HUDEP-2 (cell line): Measurements from ENCODE around the gene GPX4.
A peak's percentile ranks its signal among the peaks of the same experiment; 100 is the strongest.

Experiments
- DNase-seq, 76 experiments: peaks; one replicate each; lab custom pipeline; 2025; ENCODE audit not compliant: unreplicated experiment in 76 of 76; lab: John Stamatoyannopoulos, UW

Gene GPX4

DNA sequence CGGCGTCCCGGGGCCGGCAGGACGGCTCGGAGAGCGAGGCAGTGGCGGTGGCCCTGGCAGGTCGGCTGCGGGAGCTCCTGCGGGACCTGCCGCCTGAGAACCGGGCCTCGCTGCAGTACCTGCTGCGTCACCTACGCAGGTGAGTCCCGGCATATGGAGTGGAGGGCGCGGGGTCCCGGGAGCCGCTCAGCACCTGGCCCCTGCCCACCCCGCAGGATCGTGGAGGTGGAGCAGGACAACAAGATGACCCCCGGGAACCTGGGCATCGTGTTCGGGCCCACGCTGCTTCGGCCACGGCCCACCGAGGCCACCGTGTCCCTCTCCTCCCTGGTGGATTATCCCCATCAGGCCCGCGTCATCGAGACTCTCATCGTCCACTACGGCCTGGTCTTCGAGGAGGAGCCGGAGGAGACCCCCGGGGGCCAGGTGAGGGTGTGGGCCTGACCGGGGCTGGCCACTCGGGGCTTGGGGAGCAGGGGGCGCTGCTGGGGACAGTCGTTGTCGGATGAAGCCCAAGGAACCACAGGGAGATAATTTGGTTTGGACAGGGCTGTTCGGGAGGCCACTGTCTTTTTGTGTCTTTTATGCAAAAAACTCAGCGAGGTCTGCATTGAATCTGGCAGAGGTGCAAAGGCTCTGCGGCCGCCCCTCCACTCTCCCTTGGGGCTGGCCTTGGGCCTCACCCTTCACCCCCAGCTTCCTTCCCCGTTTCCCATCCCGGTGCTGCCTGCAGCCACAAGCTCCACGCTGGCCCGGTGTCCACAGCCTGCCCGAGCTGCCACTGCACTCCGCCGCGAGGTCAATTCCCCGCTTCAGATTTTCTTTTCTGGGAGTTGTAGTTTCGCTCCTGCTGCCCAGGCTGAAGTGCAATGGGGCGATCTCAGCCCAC, 20.6 kb upstream of the GPX4 start:
- DNase-seq, result no peak

- no peak for DNase-seq
Observed at GRCh38 chr19:1084024-1084868, 19.5 kb upstream of the GPX4 start.

- DNase-seq, result no peak
Observed at GRCh38 chr19:1085053-1085658, 18.6 kb upstream of the GPX4 start.

GRCh38 chr19:1085676-1086442, 17.9 kb upstream of the GPX4 start:
- no peak for DNase-seq

- DNase-seq, result no peak
Observed at GRCh38 chr19:1086613-1087012, 17.2 kb upstream of the GPX4 start.

DNA sequence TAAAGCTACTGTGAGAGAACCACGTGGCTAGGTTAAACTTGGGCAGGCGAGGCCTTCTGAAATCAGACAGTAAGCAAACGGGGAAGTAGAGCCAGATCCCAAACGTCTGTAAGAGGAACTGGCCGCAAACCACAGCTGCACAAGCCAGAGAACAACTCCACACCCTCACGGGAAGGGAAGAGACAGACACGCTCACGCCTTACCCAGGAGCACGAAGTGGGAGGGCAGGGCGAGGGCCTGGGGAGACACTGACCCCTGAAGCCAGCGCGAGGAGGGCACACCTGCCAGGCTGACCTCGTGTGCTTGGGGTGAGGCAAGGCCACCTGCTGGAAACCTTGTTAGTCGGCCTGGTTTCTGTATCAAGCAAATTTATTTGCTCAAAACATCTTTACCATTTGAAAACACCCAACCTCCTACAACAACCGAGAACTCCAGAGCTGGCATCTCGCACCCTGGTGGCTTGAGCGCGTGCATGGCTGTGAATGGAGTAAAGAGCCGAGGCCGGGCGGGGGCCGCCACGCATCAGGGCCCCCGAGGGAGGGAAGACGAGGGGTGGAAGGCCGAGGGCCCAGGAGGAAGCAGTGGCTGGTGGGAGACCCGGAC, 15.9 kb upstream of the GPX4 start:
- peak in 1 of 76 experiments; percentile 37 for DNase-seq

GRCh38 chr19:1088416-1089010, 15.3 kb upstream of the GPX4 start:
- DNase-seq, result no peak

DNA sequence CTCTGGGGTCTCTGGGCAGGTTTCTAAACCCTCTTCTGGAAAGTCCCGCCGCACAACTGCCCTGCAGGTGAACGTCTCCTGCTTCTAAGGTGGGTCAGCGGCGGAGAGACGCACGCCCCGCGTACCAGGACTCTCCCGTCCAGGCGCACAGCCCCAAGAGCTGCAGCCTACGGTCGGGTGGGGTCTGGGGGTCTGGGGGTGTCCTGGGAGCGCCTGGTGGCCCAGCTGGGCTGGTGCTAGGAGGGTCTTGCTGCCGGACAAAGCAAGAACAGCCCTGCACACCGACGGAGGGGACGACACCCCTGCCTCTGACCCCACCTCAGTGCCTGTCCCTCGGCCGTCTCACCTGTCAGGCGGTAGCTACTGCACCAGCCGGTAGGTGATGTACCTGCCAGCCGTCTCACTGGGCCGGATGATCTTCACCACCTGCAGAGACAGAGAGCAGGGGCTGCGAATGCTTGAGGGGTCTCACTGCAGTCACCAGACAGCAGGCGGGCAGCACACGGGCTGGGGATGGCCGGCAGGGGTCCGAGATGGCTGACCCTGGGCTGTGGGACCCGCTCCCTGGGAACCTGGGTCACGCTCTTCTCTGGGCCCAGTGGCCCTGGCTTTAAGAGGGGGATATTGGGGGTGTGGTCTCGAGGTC, 14.5 kb upstream of the GPX4 start:
- DNase-seq, result no peak

DNA sequence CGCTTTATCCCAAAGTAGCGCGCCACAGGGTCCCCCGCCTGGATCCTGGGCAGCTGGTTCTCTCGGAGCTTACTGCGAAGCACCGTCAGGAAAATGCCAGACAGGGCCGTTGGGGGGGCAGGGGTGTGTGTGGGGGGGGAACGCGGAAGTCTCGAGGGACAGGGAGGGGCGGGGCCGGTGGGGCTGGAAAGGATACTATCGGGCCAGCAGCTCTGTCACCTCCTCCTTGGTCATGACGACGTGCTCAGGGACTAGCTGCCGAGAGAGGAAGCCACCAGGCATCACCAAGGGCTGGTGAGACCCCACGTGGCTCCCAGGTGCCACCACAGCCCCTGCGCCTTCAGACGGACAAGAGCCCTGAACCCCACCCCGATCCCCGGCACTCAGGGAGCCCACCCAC, 13.9 kb upstream of the GPX4 start:
- no peak for DNase-seq

- no peak for DNase-seq
Observed at GRCh38 chr19:1090731-1091543, 12.9 kb upstream of the GPX4 start.

DNA sequence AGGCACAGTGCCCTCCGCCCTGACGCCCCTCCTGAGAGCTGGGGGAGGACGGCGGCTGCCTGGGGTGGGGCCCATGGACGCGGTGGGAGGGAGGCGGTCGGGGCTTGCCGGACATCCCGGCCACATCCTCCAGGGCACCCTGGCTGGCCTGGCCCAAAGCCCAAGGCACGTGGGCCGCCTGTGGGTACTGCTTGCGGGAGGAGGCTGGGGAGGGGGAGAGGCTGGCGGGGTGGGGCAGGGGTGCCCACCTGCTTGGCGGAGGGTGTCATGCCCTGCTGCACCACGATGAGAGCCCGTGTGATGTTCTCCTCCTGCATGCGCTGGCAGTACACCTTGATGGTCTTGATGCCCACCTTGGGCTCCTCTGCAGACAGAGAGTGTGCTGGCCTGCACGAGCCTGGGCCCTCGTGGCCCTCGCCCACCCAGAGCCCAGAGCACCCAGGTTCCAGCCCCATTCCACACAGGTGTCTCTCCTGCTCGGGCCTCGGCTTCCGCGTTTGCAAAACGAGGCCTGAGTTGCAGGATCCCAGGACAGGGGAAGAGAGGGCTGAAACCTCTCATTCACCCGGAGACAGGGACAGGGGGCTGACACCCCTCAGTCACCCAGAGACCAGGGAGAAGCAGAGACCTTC, 12.1 kb upstream of the GPX4 start:
- no peak for DNase-seq

DNA sequence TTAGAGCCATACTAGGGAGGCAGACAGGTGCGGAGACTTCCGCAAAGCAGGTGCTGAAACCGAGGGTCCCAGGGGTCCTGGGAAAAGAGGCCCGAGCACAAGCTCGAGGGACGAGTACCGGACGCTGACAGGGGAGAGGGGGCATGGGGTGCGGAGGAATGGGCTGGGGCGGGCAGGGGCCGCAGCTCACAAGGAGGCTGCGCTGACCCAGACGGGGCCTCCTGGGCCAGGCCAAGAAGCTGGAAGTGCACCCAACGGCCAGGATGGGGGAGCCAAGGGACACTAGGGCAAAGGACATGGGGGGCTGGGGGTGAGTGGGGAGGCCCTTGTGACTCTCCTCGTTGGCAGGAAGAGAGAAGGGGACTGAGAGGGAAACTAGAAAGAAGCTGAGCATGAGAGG, 10.5 kb upstream of the GPX4 start:
- DNase-seq, result no peak

GRCh38 chr19:1093811-1094553, 9.8 kb upstream of the GPX4 start:
- no peak for DNase-seq

DNA sequence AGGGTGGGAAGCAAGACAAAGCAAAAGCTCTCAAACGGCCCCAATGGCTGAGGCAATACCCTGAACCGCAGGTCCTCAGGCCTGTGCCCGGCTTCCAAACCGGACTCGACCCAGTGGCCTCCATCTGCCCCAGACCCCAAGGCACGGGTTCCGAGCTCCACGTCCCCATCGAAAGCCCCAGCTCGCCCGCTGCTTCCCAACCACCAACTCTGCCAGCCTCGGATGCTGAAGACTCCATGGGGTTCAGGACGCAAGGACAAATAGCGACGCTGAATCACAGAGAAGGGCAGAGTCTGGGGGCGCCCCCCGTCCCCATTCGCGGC, 9.2 kb upstream of the GPX4 start:
- DNase-seq, result no peak

- DNase-seq, result peak; percentile 64 to 100 (median 99)
Observed at GRCh38 chr19:1094978-1095701, 8.7 kb upstream of the GPX4 start, which contains the start of gene POLR2E. Gene POLR2E (minus strand): TSS chr19:1095375. CDS start chr19:1095315, 60 bp downstream.

DNA sequence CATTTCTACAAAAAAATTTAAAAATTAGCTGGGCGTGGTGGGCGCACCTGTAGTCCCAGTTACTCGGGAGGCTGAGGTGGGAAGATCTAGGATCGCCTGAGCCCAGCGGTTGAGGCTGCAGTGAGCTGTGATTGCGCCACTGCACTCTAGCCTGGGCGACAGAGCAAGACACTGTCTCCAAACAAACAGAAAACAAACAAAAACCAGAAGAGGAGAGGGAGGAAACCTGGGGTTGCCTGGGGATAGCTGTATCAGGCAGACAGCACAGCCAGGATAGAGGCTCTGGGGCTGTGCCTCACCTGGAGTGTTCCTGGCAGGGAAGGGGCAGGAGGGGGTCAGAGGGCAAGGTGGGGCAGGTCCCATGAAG, 6.0 kb upstream of the GPX4 start:
- DNase-seq, result no peak
